ENCODE measurements around the gene MICALL1. TPM values are rescaled to one million over a fixed set of nuclear protein-coding genes. Genes with fewer than 3 reads are reported as not detected.

The MICALL1 gene
- total RNA-seq, 1 donor = 24.7 TPM

- H3K4me3 ChIP-seq (ENCODE audit: low read depth, low read length) = no peak overlapping the region
- no peak for DNase-seq (ENCODE audit: low read depth)
- no peak for TF ChIP-seq CTCF (IDR thresholded peaks at IDR 0.05; ENCODE audit: insufficient read depth, low read length)
Measured at GRCh38 chr22:37916311-37916710, 10.2 kb downstream of the MICALL1 start.

- TF ChIP-seq CTCF (IDR thresholded peaks at IDR 0.05; ENCODE audit: insufficient read depth, low read length) = no peak
- no peak overlapping the region for H3K4me3 ChIP-seq (ENCODE audit: low read depth, low read length)
- DNase-seq (ENCODE audit: low read depth) = no peak
Measured at GRCh38 chr22:37917874-37918548, 11.9 kb downstream of the MICALL1 start.

- no peak overlapping the region for H3K4me3 ChIP-seq (ENCODE audit: low read depth, low read length)
- no peak for DNase-seq (ENCODE audit: low read depth)
- no peak for TF ChIP-seq CTCF (IDR thresholded peaks at IDR 0.05; ENCODE audit: insufficient read depth, low read length)
Measured at GRCh38 chr22:37918580-37919270, 12.6 kb downstream of the MICALL1 start.

- H3K4me3 ChIP-seq (ENCODE audit: low read depth, low read length) = no peak overlapping the region
- no peak for DNase-seq (ENCODE audit: low read depth)
- no peak for TF ChIP-seq CTCF (IDR thresholded peaks at IDR 0.05; ENCODE audit: insufficient read depth, low read length)
Measured at GRCh38 chr22:37920126-37920525, 14.0 kb downstream of the MICALL1 start.

- no peak overlapping the region for H3K4me3 ChIP-seq (ENCODE audit: low read depth, low read length)
- no peak for TF ChIP-seq CTCF (IDR thresholded peaks at IDR 0.05; ENCODE audit: insufficient read depth, low read length)
- no peak for DNase-seq (ENCODE audit: low read depth)
Measured at GRCh38 chr22:37922191-37922590, 16.1 kb downstream of the MICALL1 start.

- no peak for DNase-seq (ENCODE audit: low read depth)
- H3K4me3 ChIP-seq (ENCODE audit: low read depth, low read length) = no peak overlapping the region
- no peak for TF ChIP-seq CTCF (IDR thresholded peaks at IDR 0.05; ENCODE audit: insufficient read depth, low read length)
Measured at GRCh38 chr22:37923927-37924326, 17.8 kb downstream of the MICALL1 start.

Data from fibroblast of the aortic adventitia (primary cell).